HepG2 (cell line): ENCODE data around the gene ACP1. TPM values are rescaled to one million over a fixed set of nuclear protein-coding genes. Genes with fewer than 3 reads are reported as not detected.

Experiments used
- ATAC-seq: fragments of 200-7000 bp; cut with Tn5 transposase; 3 replicates; pipeline ENCODE4 v1.9.1; 2020; ENCODE audit warnings: mild to moderate bottlenecking, moderate library complexity
- BruUV-seq: library from RNA; stranded (reverse); fragments of 400-500 nt; replicated peaks from 2 replicates; lab custom pipeline; 2021; lab: Mats Ljungman, UMichigan
- CTCF ChIA-PET: fragments of 300-600 bp; formaldehyde crosslinking; extraction: SDS; loops from one replicate; lab custom pipeline; 2021; ENCODE audit warnings: low total read pairs, inconsistent platforms, low intra/inter-chr PET ratio; lab: Yijun Ruan, JAX
- POLR2A ChIA-PET: fragments of 350-600 bp; sonication (Branson Sonifier 250); formaldehyde crosslinking; loops from one replicate; lab custom pipeline; 2020; ENCODE audit warnings: antibody characterized with exemption, inconsistent platforms; lab: Yijun Ruan, JAX
- DNase-seq: peaks from one replicate; pipeline ENCODE4 v3.0.0-alpha.2; 2015; ENCODE audit warnings: low spot score
- FAIRE-seq: peaks from 3 replicates; lab custom pipeline; 2011; peaks lifted over from hg19 to GRCh38; lab: Jason Lieb, UNC
- H2AFZ ChIP-seq: one replicate; pipeline ENCODE4 v1.6.1; 2011; ENCODE audit warnings: low read length, inconsistent platforms
- H3K27ac ChIP-seq: fragments of 300-600 bp; 3 replicates; pipeline ENCODE4 v1.8.0; 2011; ENCODE audit warnings: mixed run types, mild to moderate bottlenecking, mixed read lengths, low read length, inconsistent platforms; ENCODE audit not compliant: insufficient read depth; ENCODE audit errors: extremely low read length
- H3K27me3 ChIP-seq, 2 experiments: fragments of 200-600 bp in 1 of 2; 2 replicates in 1 of 2; 3 replicates in 1 of 2; pipeline versions ENCODE4 v1.6.0 to v1.8.0; 2011; ENCODE audit warnings: low read length in 2 of 2, mild to moderate bottlenecking in 2 of 2, moderate library complexity in 2 of 2, inconsistent platforms in 1 of 2; ENCODE audit not compliant: insufficient read depth in 2 of 2, control insufficient read depth in 1 of 2
- H3K36me3 ChIP-seq, 2 experiments: fragments of 200-600 bp in 1 of 2; replicated peaks in 1 of 2; 2 replicates in 1 of 2; 3 replicates in 1 of 2; pipeline versions ENCODE4 v1.5.1 to v1.8.0; 2011; ENCODE audit warnings: low read length in 2 of 2, inconsistent platforms in 1 of 2; ENCODE audit not compliant: insufficient read depth in 2 of 2, control insufficient read depth in 1 of 2
- H3K4me1 ChIP-seq: 2 replicates; pipeline ENCODE4 v1.5.1; 2012; ENCODE audit warnings: low read length, inconsistent platforms; ENCODE audit not compliant: insufficient read depth
- H3K4me2 ChIP-seq: 2 replicates; pipeline ENCODE4 v1.6.0; 2011; ENCODE audit warnings: low read depth, low read length, inconsistent platforms
- H3K4me3 ChIP-seq, 3 experiments: fragments of 200-600 bp in 1 of 3; sonication (generic), shearing (Covaris generic) in 1 of 3; replicated peaks in 1 of 3; 2 replicates each; pipeline ENCODE4 v1.5.1; 2011 to 2016; ENCODE audit warnings: low read length in 3 of 3, inconsistent platforms in 2 of 3, low read depth in 2 of 3, mild to moderate bottlenecking in 2 of 3, control low read depth in 1 of 3, mixed read lengths in 1 of 3; ENCODE audit not compliant: insufficient read depth in 1 of 3
- H3K79me2 ChIP-seq: one replicate; pipeline ENCODE4 v1.6.1; 2011; ENCODE audit warnings: low read length, inconsistent platforms; ENCODE audit not compliant: insufficient read depth
- H3K9ac ChIP-seq: 2 replicates; pipeline ENCODE4 v1.6.0; 2011; ENCODE audit warnings: mild to moderate bottlenecking, low read depth, low read length, inconsistent platforms; ENCODE audit not compliant: insufficient read depth
- H3K9me3 ChIP-seq: 2 replicates; pipeline ENCODE4 v1.5.1; 2012; ENCODE audit warnings: mild to moderate bottlenecking, low read length
- H4K20me1 ChIP-seq: 2 replicates; pipeline ENCODE4 v1.6.0; 2011; ENCODE audit warnings: inconsistent platforms, mild to moderate bottlenecking, low read length, moderate library complexity; ENCODE audit not compliant: insufficient read depth
- CHD2 ChIP-seq: IDR thresholded peaks from 2 replicates; pipeline ENCODE4 v1.6.1; 2011; ENCODE audit warnings: low read depth, low read length, improper control_type of control experiment
- HNRNPLL ChIP-seq: fragments of 200-400 bp; formaldehyde crosslinking; IDR thresholded peaks from 2 replicates; pipeline ENCODE4 v1.6.1; 2017; ENCODE audit warnings: mild to moderate bottlenecking, low read depth, low read length; ENCODE audit not compliant: poor library complexity, severe bottlenecking
- NR1H2 ChIP-seq: sonication (generic); formaldehyde crosslinking; IDR thresholded peaks from 2 replicates; pipeline ENCODE4 v1.8.1; 2022; ENCODE audit warnings: low read depth, missing genetic modification reagents, borderline replicate concordance
- RXRB ChIP-seq: IDR thresholded peaks from 2 replicates; pipeline ENCODE4 v1.6.1; 2016; ENCODE audit warnings: borderline replicate concordance, missing genetic modification reagents, missing compliant biosample characterization
- SP140L ChIP-seq: sonication (generic); formaldehyde crosslinking; IDR thresholded peaks from 2 replicates; pipeline ENCODE4 v1.4.0; 2020; ENCODE audit warnings: missing genetic modification reagents, borderline replicate concordance
- SRSF1 ChIP-seq: fragments of 200-400 bp; formaldehyde crosslinking; optimal IDR thresholded peaks from 2 replicates; pipeline ENCODE3; 2017; ENCODE audit warnings: mild to moderate bottlenecking, low read depth, low read length, moderate library complexity
- ZBTB38 ChIP-seq: sonication (generic); formaldehyde crosslinking; IDR thresholded peaks from 2 replicates; pipeline ENCODE4 v1.5.1; 2020; ENCODE audit warnings: mild to moderate bottlenecking, missing genetic modification reagents
- ZKSCAN8 ChIP-seq: IDR thresholded peaks from 2 replicates; pipeline ENCODE4 v1.6.1; 2016; ENCODE audit warnings: borderline replicate concordance, missing genetic modification reagents, missing compliant biosample characterization
- ZNF282 ChIP-seq: fragments of 450-650 bp; IDR thresholded peaks from 2 replicates; pipeline ENCODE4 v1.6.1; 2018; ENCODE audit not compliant: partially characterized antibody
- ZNF382 ChIP-seq: sonication (generic); formaldehyde crosslinking; IDR thresholded peaks from 2 replicates; pipeline ENCODE4 v1.5.0; 2020; ENCODE audit warnings: missing genetic modification reagents, mild to moderate bottlenecking, borderline replicate concordance
- ZNF614 ChIP-seq: IDR thresholded peaks from 2 replicates; pipeline ENCODE4 v1.6.1; 2018; ENCODE audit warnings: missing biosample characterization, missing genetic modification reagents, inconsistent platforms, borderline replicate concordance
- WGBS: methylation state at CpG from one replicate; pipeline ENCODE4 v1.1.6; 2017; ENCODE audit warnings: low lambda C conversion rate; 5-methylcytosine and 5-hydroxymethylcytosine counted together
- in situ Hi-C: cut with HindIII; loops from 2 replicates; pipeline ENCODE4 v1.10.0; 2017; ENCODE audit warnings: low pct_unique_long_range_greater_than_20kb; ENCODE audit not compliant: extremely low pct_ligation_motif_present
- intact Hi-C: fragments of 100-400 bp; cut with micrococcal nuclease; formaldehyde crosslinking; loops from one replicate; pipeline ENCODE4 v1.10.0; 2022; ENCODE audit not compliant: unreplicated experiment
- polyA plus RNA-seq, 8 experiments: library from polyadenylated mRNA; depleted of rRNA in 3 of 8; stranded (reverse) in 7 of 8; unstranded in 1 of 8; fragments of >200 nt; fragmentation: Illumina TruSeq in 4 of 8; extraction: Trizol in 4 of 8; gene quantifications; 2 replicates each; pipeline versions ENCODE4 v1.2.1 to v1.2.3, GENCODE V29; 2011 to 2016; ENCODE audit warnings: low read depth in 4 of 8, missing spikeins in 1 of 8, mixed read lengths in 1 of 8; ENCODE audit not compliant: insufficient read depth in 1 of 8
- total RNA-seq, 5 experiments: library from RNA; depleted of rRNA; stranded (reverse); fragments of >200 nt; fragmentation: Illumina TruSeq; extraction: Trizol; gene quantifications; 2 replicates each; pipeline ENCODE4 v1.2.3, GENCODE V29; 2016; ENCODE audit warnings: low read depth in 1 of 5
- TF ChIP-seq, protein P1 (sequence below): sonication (generic); formaldehyde crosslinking; IDR thresholded peaks from 2 replicates; pipeline ENCODE4 v1.4.0; 2020; ENCODE audit warnings: missing genetic modification reagents
- TF ChIP-seq, protein P2 (sequence below): sonication (generic); formaldehyde crosslinking; IDR thresholded peaks from 2 replicates; pipeline ENCODE4 v1.5.0; 2020; ENCODE audit warnings: missing genetic modification reagents

Gene ACP1
- total and polyA plus RNA-seq, 2 of the 13 experiments (the other 11 are each of a cell fraction or from before 2014, with no cell fraction given) = 246 to 348 TPM

DNA sequence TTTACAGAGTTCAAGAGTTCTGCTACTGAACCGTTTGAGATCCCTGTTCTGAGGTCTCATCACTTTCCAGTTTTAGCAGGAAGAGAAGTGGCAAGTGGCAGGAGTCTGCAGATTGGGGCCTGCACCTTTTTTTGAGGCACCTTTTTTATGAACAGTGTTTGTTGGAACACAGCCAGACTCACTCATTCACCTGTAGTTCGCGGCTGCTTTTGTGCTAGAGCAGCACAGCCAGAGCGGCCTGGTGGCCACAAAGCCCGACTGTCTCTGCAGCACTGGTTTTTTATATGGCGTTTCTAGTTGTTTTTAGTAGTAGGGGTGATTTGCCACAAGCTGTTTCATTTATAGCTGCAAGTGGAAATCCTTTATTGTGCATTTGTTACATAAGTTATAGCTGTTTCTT lies 8.6 kb downstream of the ACP1 start:
- Histone ChIP-seq H3K27me3 (no peaks in the 10 kb centered on the region), H4K20me1 (peaks cover 76% of the 10 kb centered on the region), H3K79me2 (peaks cover 99% of the 10 kb centered on the region), H3K9me3 (no peaks in the 10 kb centered on the region), H3K4me3 (no peak overlapping the region), H3K4me1 (peaks cover 49% of the 10 kb centered on the region), H3K36me3 (peaks cover 33 to 90% of the 10 kb centered on the region in 2 experiments), H2AFZ (no peak overlapping the region), H3K27ac (no peak overlapping the region), H3K4me2 (no peak overlapping the region), H3K9ac (no peak overlapping the region)
- ChIA-PET CTCF (interaction anchor here (1.4 kb wide), 1 partner anchor 27 kb away, joined by 5 read pairs; no protein-coding TSS in a partner anchor), POLR2A (interaction anchor here (2.0 kb wide), 1 partner anchor 11 kb away, joined by 7 read pairs; no protein-coding TSS in a partner anchor)
- in situ Hi-C loops (no loop called here), intact Hi-C loops (no loop called here)
- no peak for ATAC-seq
- DNase-seq = no peak
- TF ChIP-seq HNRNPLL (no peak), ZKSCAN8 (no peak), SRSF1 (no peak), ZNF614 (CRISPR knock-in tag) (no peak), ZNF282 (no peak), RXRB (no peak), ZBTB38 (CRISPR knock-in tag) (0 out of 2 replicates have a peak, but pooled peaks have one; percentile 42), NR1H2 (CRISPR knock-in tag) (no peak), CHD2 (no peak), SP140L (no peak), ZNF382 (CRISPR knock-in tag) (no peak)
- TF ChIP-seq, protein P1, sequence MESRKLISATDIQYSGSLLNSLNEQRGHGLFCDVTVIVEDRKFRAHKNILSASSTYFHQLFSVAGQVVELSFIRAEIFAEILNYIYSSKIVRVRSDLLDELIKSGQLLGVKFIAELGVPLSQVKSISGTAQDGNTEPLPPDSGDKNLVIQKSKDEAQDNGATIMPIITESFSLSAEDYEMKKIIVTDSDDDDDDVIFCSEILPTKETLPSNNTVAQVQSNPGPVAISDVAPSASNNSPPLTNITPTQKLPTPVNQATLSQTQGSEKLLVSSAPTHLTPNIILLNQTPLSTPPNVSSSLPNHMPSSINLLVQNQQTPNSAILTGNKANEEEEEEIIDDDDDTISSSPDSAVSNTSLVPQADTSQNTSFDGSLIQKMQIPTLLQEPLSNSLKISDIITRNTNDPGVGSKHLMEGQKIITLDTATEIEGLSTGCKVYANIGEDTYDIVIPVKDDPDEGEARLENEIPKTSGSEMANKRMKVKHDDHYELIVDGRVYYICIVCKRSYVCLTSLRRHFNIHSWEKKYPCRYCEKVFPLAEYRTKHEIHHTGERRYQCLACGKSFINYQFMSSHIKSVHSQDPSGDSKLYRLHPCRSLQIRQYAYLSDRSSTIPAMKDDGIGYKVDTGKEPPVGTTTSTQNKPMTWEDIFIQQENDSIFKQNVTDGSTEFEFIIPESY (CRISPR knock-in tag) = peak; percentile 76
- TF ChIP-seq, protein P2, sequence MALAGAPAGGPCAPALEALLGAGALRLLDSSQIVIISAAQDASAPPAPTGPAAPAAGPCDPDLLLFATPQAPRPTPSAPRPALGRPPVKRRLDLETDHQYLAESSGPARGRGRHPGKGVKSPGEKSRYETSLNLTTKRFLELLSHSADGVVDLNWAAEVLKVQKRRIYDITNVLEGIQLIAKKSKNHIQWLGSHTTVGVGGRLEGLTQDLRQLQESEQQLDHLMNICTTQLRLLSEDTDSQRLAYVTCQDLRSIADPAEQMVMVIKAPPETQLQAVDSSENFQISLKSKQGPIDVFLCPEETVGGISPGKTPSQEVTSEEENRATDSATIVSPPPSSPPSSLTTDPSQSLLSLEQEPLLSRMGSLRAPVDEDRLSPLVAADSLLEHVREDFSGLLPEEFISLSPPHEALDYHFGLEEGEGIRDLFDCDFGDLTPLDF (CRISPR knock-in tag) = no peak
- 84% methylated on average over 6 of the region's 6 CpGs for WGBS
- FAIRE-seq = no peak
- BruUV-seq = no TSS peak
